Measurements from ENCODE around the gene PAIP2B. TPM values are rescaled to one million over a fixed set of nuclear protein-coding genes. Genes with fewer than 3 reads are reported as not detected.
A peak's percentile ranks its signal among the peaks of the same experiment; 100 is the strongest.

Gene PAIP2B
- polyA plus RNA-seq, 1 donor from 2014 or later = 14.4 TPM

- TF ChIP-seq TAF1 (IDR thresholded peaks at IDR 0.05; ENCODE audit: low read depth) = no peak
- no peaks in the 10 kb centered on the region for H3K9me3 ChIP-seq (ENCODE audit: low read length)
- H3F3A ChIP-seq (ENCODE audit: insufficient read depth, low read length, poor library complexity, severe bottlenecking) = no peaks in the 10 kb centered on the region
- no peak overlapping the region for H3K27ac ChIP-seq (ENCODE audit: low read length)
- no peaks in the 10 kb centered on the region for H3K79me2 ChIP-seq (replicated peaks; ENCODE audit: insufficient read depth, low read length)
- H3K27me3 ChIP-seq (ENCODE audit: insufficient read depth, low read depth, low read length) = no peaks in the 10 kb centered on the region
- no peaks in the 10 kb centered on the region for H4K20me1 ChIP-seq (ENCODE audit: insufficient read depth)
- no peaks in the 10 kb centered on the region for H3K36me3 ChIP-seq (ENCODE audit: insufficient read depth, low read length)
- H3K4me2 ChIP-seq (ENCODE audit: low read length) = no peak overlapping the region
- no peak overlapping the region for H2AFZ ChIP-seq (ENCODE audit: low read depth, low read length)
- no peak overlapping the region for H3K9ac ChIP-seq (ENCODE audit: low read length)
- H3K9me2 ChIP-seq (ENCODE audit: insufficient read depth, low read length) = no peaks in the 10 kb centered on the region
- H3K4me3 ChIP-seq (ENCODE audit: low read length) = no peak overlapping the region
Measured at GRCh38 chr2:71191570-71191943, 35.3 kb downstream of the PAIP2B start.

- Histone ChIP-seq H3F3A (ENCODE audit: insufficient read depth, low read length, poor library complexity, severe bottlenecking) (no peaks in the 10 kb centered on the region), H3K79me2 (replicated peaks; ENCODE audit: insufficient read depth, low read length) (no peaks in the 10 kb centered on the region)
- TF ChIP-seq RAD21 (conservative IDR thresholded peaks at IDR 0.05) (peak; percentile 11), CTCF (IDR thresholded peaks at IDR 0.05; ENCODE audit: poor library complexity, severe bottlenecking) (no peak)
Measured at GRCh38 chr2:71190656-71191569, 36.0 kb downstream of the PAIP2B start.

GRCh38 chr2:71187589-71187988 is 39.3 kb downstream of the PAIP2B start:
- Histone ChIP-seq H3K4me3 (ENCODE audit: low read length) (no peak overlapping the region), H2AFZ (ENCODE audit: low read depth, low read length) (no peak overlapping the region), H3K27me3 (ENCODE audit: insufficient read depth, low read depth, low read length) (no peaks in the 10 kb centered on the region), H3K9ac (ENCODE audit: low read length) (no peak overlapping the region), H3K4me2 (ENCODE audit: low read length) (no peak overlapping the region), H3K27ac (ENCODE audit: low read length) (no peak overlapping the region), H3K9me3 (ENCODE audit: low read length) (no peaks in the 10 kb centered on the region), H3K9me2 (ENCODE audit: insufficient read depth, low read length) (no peaks in the 10 kb centered on the region), H3K36me3 (ENCODE audit: insufficient read depth, low read length) (no peaks in the 10 kb centered on the region), H3K79me2 (replicated peaks; ENCODE audit: insufficient read depth, low read length) (no peaks in the 10 kb centered on the region), H4K20me1 (ENCODE audit: insufficient read depth) (no peaks in the 10 kb centered on the region), H3F3A (ENCODE audit: insufficient read depth, low read length, poor library complexity, severe bottlenecking) (no peaks in the 10 kb centered on the region)
- no peak for TF ChIP-seq EZH2 (IDR thresholded peaks at IDR 0.05; ENCODE audit: borderline replicate concordance, insufficient read depth, low read length, poor library complexity, severe bottlenecking)
- TF ChIP-seq REST (IDR thresholded peaks at IDR 0.05; ENCODE audit: borderline replicate concordance) = no peak
- no peak for TF ChIP-seq POLR2AphosphoS5 (IDR thresholded peaks at IDR 0.05)
- no peak for TF ChIP-seq RAD21 (conservative IDR thresholded peaks at IDR 0.05)

More at GRCh38 chr2:71190656-71191569, 36.0 kb downstream of the PAIP2B start:
- H3K4me2 ChIP-seq (ENCODE audit: low read length) = no peak overlapping the region
- no peak overlapping the region for H3K27ac ChIP-seq (ENCODE audit: low read length)
- H3K36me3 ChIP-seq (ENCODE audit: insufficient read depth, low read length) = no peaks in the 10 kb centered on the region
- H3K9me3 ChIP-seq (ENCODE audit: low read length) = no peaks in the 10 kb centered on the region
- no peaks in the 10 kb centered on the region for H4K20me1 ChIP-seq (ENCODE audit: insufficient read depth)
- H3K4me3 ChIP-seq (ENCODE audit: low read length) = no peak overlapping the region
- no peak overlapping the region for H3K9ac ChIP-seq (ENCODE audit: low read length)
- no peaks in the 10 kb centered on the region for H3K27me3 ChIP-seq (ENCODE audit: insufficient read depth, low read depth, low read length)
- no peaks in the 10 kb centered on the region for H3K9me2 ChIP-seq (ENCODE audit: insufficient read depth, low read length)
- H2AFZ ChIP-seq (ENCODE audit: low read depth, low read length) = no peak overlapping the region

Measured in neural cell (in vitro differentiated cells).